PC-9 (cell line): ENCODE measurements around the gene ADAMTS15.

ENCODE experiments used
- EZH2 ChIP-seq: fragments of 200-600 bp; sonication (generic); IDR thresholded peaks from 2 replicates; pipeline ENCODE4 v1.8.0; 2017; ENCODE audit warnings: antibody characterized with exemption, low read depth
- TF ChIP-seq, protein P1 (sequence below): fragments of 200-600 bp; sonication (generic); conservative IDR thresholded peaks from 2 replicates; pipeline ENCODE4 v1.6.1; 2017; ENCODE audit warnings: mixed run types, antibody characterized with exemption, mild to moderate bottlenecking, moderate library complexity

DNA sequence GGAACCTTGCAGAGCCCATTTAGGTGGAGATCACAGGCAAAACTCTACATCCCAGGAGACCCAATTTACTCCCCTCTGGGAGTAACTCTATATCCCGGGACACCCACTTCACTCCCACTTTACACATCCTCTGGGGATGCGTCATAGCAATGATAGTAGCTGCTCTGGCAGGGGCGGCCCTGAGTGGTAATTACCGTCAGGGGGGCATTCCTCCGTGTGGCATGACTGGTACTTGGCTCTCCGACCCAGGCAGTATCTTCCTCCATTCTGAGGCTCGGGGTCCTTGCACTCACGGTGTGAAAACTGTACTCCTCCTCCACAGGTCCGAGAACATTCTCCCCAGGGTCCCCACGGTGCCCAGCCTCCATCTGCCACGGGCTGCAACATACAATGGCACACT lies 37.2 kb upstream of the ADAMTS15 start:
- TF ChIP-seq, protein P1, sequence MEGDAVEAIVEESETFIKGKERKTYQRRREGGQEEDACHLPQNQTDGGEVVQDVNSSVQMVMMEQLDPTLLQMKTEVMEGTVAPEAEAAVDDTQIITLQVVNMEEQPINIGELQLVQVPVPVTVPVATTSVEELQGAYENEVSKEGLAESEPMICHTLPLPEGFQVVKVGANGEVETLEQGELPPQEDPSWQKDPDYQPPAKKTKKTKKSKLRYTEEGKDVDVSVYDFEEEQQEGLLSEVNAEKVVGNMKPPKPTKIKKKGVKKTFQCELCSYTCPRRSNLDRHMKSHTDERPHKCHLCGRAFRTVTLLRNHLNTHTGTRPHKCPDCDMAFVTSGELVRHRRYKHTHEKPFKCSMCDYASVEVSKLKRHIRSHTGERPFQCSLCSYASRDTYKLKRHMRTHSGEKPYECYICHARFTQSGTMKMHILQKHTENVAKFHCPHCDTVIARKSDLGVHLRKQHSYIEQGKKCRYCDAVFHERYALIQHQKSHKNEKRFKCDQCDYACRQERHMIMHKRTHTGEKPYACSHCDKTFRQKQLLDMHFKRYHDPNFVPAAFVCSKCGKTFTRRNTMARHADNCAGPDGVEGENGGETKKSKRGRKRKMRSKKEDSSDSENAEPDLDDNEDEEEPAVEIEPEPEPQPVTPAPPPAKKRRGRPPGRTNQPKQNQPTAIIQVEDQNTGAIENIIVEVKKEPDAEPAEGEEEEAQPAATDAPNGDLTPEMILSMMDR, result no peak
- no peak for TF ChIP-seq EZH2
